Heart left ventricle (tissue), 16 donors: ENCODE measurements around the gene YWHAH. TPM values are rescaled to one million over a fixed set of nuclear protein-coding genes. Genes with fewer than 3 reads are reported as not detected.
A peak's percentile ranks its signal among the peaks of the same experiment; 100 is the strongest.

Experiments
- ATAC-seq, 4 donors: fragments of 200-7000 bp; cut with Tn5 transposase; one replicate each; pipeline ENCODE4 v1.9.1; 2020 to 2022; ENCODE audit warnings: moderate library complexity in 4 of 4, mild to moderate bottlenecking in 3 of 4, moderate number of reproducible peaks in 1 of 4
- DNase-seq, 5 donors: peaks; one replicate each; pipeline ENCODE4 v3.0.0-alpha.2; 2020
- H3K27ac ChIP-seq, 12 donors: fragments of 200-600 bp; sonication (generic) in 4 of 12; one replicate each; pipeline versions ENCODE4 v1.5.0 to v1.8.0; 2016 to 2022; ENCODE audit warnings: mild to moderate bottlenecking in 2 of 12
- H3K27me3 ChIP-seq, 9 donors: fragments of 200-600 bp; sonication (generic) in 2 of 9; one replicate each; pipeline versions ENCODE4 v1.5.1 to v1.8.0; 2016 to 2022; ENCODE audit warnings: mild to moderate bottlenecking in 3 of 9
- H3K36me3 ChIP-seq, 9 donors: fragments of 200-600 bp; sonication (generic) in 2 of 9; one replicate each; pipeline versions ENCODE4 v1.5.0 to v1.8.0; 2018 to 2022; ENCODE audit warnings: mild to moderate bottlenecking in 2 of 9
- H3K4me1 ChIP-seq, 12 donors: fragments of 200-600 bp; sonication (generic) in 4 of 12; one replicate each; pipeline versions ENCODE4 v1.5.0 to v1.8.0; 2016 to 2022; ENCODE audit warnings: mild to moderate bottlenecking in 3 of 12
- H3K4me3 ChIP-seq, 12 donors: fragments of 200-600 bp; sonication (generic) in 4 of 12; one replicate each; pipeline versions ENCODE4 v1.5.0 to v1.8.0; 2017 to 2022; ENCODE audit warnings: mild to moderate bottlenecking in 9 of 12, moderate library complexity in 4 of 12
- H3K9me3 ChIP-seq, 12 donors: fragments of 200-600 bp; sonication (generic) in 4 of 12; one replicate each; pipeline versions ENCODE4 v1.5.0 to v1.8.0; 2016 to 2022; ENCODE audit warnings: mild to moderate bottlenecking in 1 of 12
- POLR2A ChIP-seq, 2 donors: fragments of 450-650 bp; IDR thresholded peaks; one replicate each; pipeline ENCODE4 v1.6.1; 2017; ENCODE audit warnings: antibody characterized with exemption in 2 of 2, mild to moderate bottlenecking in 2 of 2, moderate library complexity in 2 of 2
- WGBS, 4 donors: extraction: QIAGEN DNeasy Blood & Tissue Kit in 2 of 4; methylation state at CpG; one replicate each; pipeline versions ENCODE4 v1.1.5 to v1.1.7; 2013 to 2018; 5-methylcytosine and 5-hydroxymethylcytosine counted together
- intact Hi-C, 10 donors: fragments of 100-400 bp; cut with DNase I; formaldehyde crosslinking; loops; one replicate each; pipeline versions ENCODE4 v1.11.1 to v1.14.2; 2022
- polyA plus RNA-seq, 2 donors: library from polyadenylated mRNA; stranded (reverse); fragments of 200-250 nt; gene quantifications; one replicate each; pipeline ENCODE4 v1.2.3, GENCODE V29; 2013
- total RNA-seq, 9 donors: library from RNA; depleted of rRNA in 2 of 9; stranded (reverse); fragments of >200 nt in 2 of 9; fragmentation: NEBNext Ultra II Directional in 3 of 9; extraction: Animal tissue kit (Norgen Biotek cat#: 25700) in 3 of 9; gene quantifications; one replicate each; pipeline versions ENCODE4 v1.1.0 to v1.2.4, GENCODE V29; 2016 to 2023
- TF ChIP-seq, protein P1 (sequence below), 12 donors: fragments of 200-600 bp; sonication (generic) in 4 of 12; IDR thresholded peaks; one replicate each; pipeline versions ENCODE4 v1.5.0 to v1.8.0; 2018 to 2022; ENCODE audit warnings: antibody characterized with exemption in 12 of 12, mild to moderate bottlenecking in 5 of 12
- donor health status: ischemic (EF 13 %, LVEDD 7.1; RV severe dilation, severe dysfunction).
- donor health status: healthy with polysubstance abuse.
- donor health status: DM: no; HTN: yes; CAD: no.
- donor health status: DM: no; HTN: no; CAD: no.
- donor health status: ischemic (EF 25% LVEDD 6.9; RV normal size, moderate dysfunction).
- donor health status: ischemic (EF 25% LVEDD 5.7; RV mildly dilated, moderate dysfunction).
- donor health status: healthy.
- donor health status: DM: yes; HTN: yes; CAD: no.
- donor health status: ischemic (EF 35%, LVEDD 5.7; RV mildly dilated, moderate dysfunction).
- donor health status: nonischemic (EF 11% LVEDD 7.7; RV severe dilation, severe dysfunction).
- donor health status: DM: yes; HTN: yes; CAD: no.
- donor health status: PGD.
- donor health status: ischemic (EF 29% LVEDD 5.4; RV normal size, mild dysfunction).
- donor health status: nonischemic (EF 23%, LVEDD 6.1; RV moderate dilation, normal function).

The YWHAH gene
- total and polyA plus RNA-seq, 11 donors, result 47.2 to 126 (median 84.1) TPM

DNA sequence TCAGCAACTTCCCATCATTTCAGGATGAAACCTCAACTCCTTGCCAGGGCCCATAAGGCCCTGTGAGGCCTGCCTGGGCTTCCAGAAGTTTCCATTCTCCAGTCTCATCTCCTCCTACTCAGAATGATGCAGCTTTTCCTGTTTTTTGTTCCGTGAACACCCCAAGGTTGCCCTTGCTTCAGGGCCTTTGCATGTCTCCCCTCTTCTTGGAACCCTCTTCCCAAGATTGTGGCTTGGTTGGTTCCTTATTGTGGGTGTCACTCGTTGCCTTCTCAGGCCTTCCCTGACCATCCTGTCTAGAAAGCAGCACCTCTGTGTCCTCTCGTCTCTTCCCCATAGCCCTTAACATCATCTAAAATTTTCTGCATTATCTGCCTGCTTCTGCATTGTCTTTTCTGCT lies 23.2 kb upstream of the YWHAH start:
- H3K27ac ChIP-seq, result no peak overlapping the region
- no peaks in the 10 kb centered on the region for H3K27me3 ChIP-seq
- DNase-seq (no peak), ATAC-seq (no peak)
- H3K9me3 ChIP-seq, result no peaks in the 10 kb centered on the region
- TF ChIP-seq POLR2A (IDR thresholded peaks at IDR 0.05), result no peak
- TF ChIP-seq, protein P1, sequence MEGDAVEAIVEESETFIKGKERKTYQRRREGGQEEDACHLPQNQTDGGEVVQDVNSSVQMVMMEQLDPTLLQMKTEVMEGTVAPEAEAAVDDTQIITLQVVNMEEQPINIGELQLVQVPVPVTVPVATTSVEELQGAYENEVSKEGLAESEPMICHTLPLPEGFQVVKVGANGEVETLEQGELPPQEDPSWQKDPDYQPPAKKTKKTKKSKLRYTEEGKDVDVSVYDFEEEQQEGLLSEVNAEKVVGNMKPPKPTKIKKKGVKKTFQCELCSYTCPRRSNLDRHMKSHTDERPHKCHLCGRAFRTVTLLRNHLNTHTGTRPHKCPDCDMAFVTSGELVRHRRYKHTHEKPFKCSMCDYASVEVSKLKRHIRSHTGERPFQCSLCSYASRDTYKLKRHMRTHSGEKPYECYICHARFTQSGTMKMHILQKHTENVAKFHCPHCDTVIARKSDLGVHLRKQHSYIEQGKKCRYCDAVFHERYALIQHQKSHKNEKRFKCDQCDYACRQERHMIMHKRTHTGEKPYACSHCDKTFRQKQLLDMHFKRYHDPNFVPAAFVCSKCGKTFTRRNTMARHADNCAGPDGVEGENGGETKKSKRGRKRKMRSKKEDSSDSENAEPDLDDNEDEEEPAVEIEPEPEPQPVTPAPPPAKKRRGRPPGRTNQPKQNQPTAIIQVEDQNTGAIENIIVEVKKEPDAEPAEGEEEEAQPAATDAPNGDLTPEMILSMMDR (IDR thresholded peaks at IDR 0.05), result no peak
- intact Hi-C loops, result no loop called here
- WGBS, 4 donors, result 77 to 89% (median 84%) methylated on average over 3 of the region's 3 CpGs
- H3K36me3 ChIP-seq, result no peaks in the 10 kb centered on the region
- H3K4me3 ChIP-seq, result no peak overlapping the region
- peaks cover 0 to 71% (median 0%) of the 10 kb centered on the region in 12 donors for H3K4me1 ChIP-seq

DNA sequence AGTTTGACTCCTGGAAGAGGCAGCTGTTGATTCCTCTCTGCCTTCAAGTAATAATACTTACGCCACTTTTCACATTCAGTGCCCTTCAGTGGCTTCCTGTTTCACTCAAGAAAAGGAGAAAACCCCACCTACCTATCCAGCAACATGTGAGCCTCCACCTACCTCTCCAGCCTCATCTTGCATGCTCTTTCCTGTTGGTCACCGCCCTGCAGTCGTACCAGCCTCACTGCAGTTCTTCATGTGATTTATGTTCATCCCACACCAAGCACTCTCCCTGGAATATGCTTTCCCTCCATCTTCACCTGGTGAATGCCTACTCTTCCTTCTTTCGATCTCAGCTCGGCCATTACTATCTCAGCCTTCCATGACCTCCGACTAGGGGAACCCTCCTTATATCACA lies 21.8 kb upstream of the YWHAH start:
- WGBS, 4 donors, result 86 to 87% (median 86%) methylated on average over 6 of the region's 6 CpGs
- Histone ChIP-seq H3K27me3 (no peaks in the 10 kb centered on the region), H3K9me3 (no peaks in the 10 kb centered on the region), H3K27ac (peak overlapping the region in 2 of 12 donors; percentile 5 to 87), H3K36me3 (no peaks in the 10 kb centered on the region), H3K4me1 (peaks cover 0 to 58% (median 0%) of the 10 kb centered on the region in 12 donors), H3K4me3 (no peak overlapping the region)
- intact Hi-C loops, result no loop called here
- no peak for DNase-seq
- TF ChIP-seq POLR2A (IDR thresholded peaks at IDR 0.05), result no peak
- TF ChIP-seq, protein P1 (IDR thresholded peaks at IDR 0.05), result no peak
- no peak for ATAC-seq

DNA sequence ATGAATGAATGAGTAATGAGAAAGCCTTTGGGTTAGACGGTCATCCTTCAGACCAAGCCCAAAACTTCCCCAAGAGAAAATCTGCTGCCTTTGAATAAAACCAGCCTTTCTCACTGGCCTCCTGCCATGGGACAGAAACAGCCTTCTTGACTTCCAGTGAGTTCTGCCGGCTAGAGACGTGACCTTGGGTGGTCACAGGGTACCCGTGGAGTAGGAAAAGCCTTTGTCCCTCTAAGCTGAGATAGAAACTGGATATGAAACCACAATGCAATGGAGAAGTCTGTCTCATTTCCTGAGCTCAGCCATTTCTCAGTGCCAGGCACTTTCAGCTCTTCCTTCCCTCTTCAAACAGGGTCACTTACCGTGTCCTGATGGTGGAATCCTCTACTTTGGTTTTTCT lies 21.2 kb upstream of the YWHAH start:
- H3K27ac ChIP-seq, result peak overlapping the region in 2 of 12 donors; percentile 22 to 87
- WGBS, 4 donors, result 33 to 36% (median 35%) methylated on average over 5 of the region's 5 CpGs
- peaks cover 0 to 52% (median 0%) of the 10 kb centered on the region in 12 donors for H3K4me1 ChIP-seq
- DNase-seq (peak in 4 of 5 donors; percentile 49 to 77 (median 58)), ATAC-seq (peak; percentile 47 to 70 (median 60))
- no peaks in the 10 kb centered on the region for H3K36me3 ChIP-seq
- no peak overlapping the region for H3K4me3 ChIP-seq
- no peak for TF ChIP-seq POLR2A (IDR thresholded peaks at IDR 0.05)
- TF ChIP-seq, protein P1 (IDR thresholded peaks at IDR 0.05), result no peak
- H3K27me3 ChIP-seq, result no peaks in the 10 kb centered on the region
- H3K9me3 ChIP-seq, result no peaks in the 10 kb centered on the region
- intact Hi-C loops, result no loop called here

DNA sequence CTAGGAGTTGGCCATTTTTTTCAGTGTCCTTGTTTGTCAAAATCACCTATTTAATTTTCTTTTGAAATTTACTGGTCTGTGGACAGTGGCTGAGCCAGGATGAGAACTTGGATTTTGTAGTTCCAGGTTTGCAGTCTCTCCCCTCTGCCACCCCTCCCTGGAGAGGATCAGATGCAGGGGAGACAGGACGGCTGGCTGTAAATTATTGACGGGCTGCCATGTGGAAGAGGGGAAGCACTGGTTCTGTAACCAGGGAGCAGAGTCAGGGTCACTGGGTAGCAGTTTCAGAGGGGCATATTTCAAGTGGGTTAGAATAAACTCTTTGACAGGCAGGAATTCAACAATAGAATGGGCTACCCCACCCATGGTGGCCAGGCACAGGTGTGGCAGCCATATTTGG lies 20.6 kb upstream of the YWHAH start:
- intact Hi-C loops, result no loop called here
- no peak for DNase-seq
- Histone ChIP-seq H3K27me3 (no peaks in the 10 kb centered on the region), H3K9me3 (no peaks in the 10 kb centered on the region), H3K36me3 (no peaks in the 10 kb centered on the region), H3K4me3 (no peak overlapping the region), H3K4me1 (peaks cover 0 to 46% (median under 1%) of the 10 kb centered on the region in 12 donors), H3K27ac (peak overlapping the region in 2 of 12 donors; percentile 22 to 87)
- TF ChIP-seq POLR2A (IDR thresholded peaks at IDR 0.05), result no peak
- TF ChIP-seq, protein P1 (IDR thresholded peaks at IDR 0.05), result no peak
- no peak for ATAC-seq
- 59 to 92% (median 83%) methylated on average over 2 of the region's 2 CpGs for WGBS, 4 donors
